ENCODE measurements around the gene PPM1E. TPM values are rescaled to one million over a fixed set of nuclear protein-coding genes. Genes with fewer than 3 reads are reported as not detected.

The PPM1E gene
- total RNA-seq, 1 donor from 2014 or later: 0.31 TPM

DNA sequence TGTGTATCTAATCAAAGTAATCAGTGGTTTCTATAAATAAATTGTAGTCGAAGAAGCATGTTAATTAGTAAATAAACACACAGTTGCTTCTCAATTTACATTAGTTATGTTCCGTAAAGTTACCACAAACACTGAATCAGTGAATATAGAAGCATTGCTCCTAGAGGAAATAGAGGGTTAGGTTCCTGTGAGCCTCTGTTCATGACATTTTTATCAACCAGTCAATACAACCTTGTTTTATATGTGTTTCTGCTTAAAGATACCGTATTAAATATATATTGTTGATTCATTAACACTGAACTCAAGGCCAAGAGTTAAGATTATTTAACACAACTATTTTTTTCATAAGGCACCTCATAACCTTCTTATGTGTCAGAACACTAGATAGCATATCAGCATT is 134.3 kb downstream of the PPM1E start:
- no peak for DNase-seq (ENCODE audit: low spot score in 2 of 2, unreplicated experiment in 2 of 2)
- no peaks in the 10 kb centered on the region for H3K36me3 Mint-ChIP-seq
- H3K27me3 Mint-ChIP-seq (ENCODE audit: low read depth): peaks cover 10% of the 10 kb centered on the region
- H3K9me3 Mint-ChIP-seq: peaks cover 10% of the 10 kb centered on the region
- TF ChIP-seq, protein P1, sequence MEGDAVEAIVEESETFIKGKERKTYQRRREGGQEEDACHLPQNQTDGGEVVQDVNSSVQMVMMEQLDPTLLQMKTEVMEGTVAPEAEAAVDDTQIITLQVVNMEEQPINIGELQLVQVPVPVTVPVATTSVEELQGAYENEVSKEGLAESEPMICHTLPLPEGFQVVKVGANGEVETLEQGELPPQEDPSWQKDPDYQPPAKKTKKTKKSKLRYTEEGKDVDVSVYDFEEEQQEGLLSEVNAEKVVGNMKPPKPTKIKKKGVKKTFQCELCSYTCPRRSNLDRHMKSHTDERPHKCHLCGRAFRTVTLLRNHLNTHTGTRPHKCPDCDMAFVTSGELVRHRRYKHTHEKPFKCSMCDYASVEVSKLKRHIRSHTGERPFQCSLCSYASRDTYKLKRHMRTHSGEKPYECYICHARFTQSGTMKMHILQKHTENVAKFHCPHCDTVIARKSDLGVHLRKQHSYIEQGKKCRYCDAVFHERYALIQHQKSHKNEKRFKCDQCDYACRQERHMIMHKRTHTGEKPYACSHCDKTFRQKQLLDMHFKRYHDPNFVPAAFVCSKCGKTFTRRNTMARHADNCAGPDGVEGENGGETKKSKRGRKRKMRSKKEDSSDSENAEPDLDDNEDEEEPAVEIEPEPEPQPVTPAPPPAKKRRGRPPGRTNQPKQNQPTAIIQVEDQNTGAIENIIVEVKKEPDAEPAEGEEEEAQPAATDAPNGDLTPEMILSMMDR (IDR thresholded peaks at IDR 0.05; ENCODE audit: unreplicated experiment): no peak
- no peak overlapping the region for H3K27ac Mint-ChIP-seq
- H3K4me1 Mint-ChIP-seq: no peaks in the 10 kb centered on the region
- H3K4me3 Mint-ChIP-seq: no peak overlapping the region

DNA sequence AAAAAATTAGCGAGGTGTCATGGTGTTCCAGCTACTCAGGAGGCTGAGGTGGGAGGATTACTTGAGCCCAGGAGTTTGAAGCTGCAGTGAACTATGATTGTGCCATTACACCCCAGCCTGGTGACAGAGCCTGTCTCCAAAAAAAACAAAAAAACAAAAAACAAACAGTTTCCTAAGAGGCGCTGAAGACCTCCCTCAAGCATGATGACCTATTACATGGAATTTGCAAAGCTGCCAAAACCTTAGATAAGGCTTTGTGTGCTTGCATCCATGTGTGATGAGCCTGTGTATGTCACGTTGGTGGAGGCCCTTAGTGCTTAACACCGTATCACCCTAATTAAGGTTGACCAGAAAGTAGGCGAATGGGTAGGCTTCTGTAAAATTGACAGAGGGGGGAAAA is 143.5 kb downstream of the PPM1E start:
- DNase-seq (ENCODE audit: low spot score in 2 of 2, unreplicated experiment in 2 of 2): no peak
- H3K27me3 Mint-ChIP-seq (ENCODE audit: low read depth): no peaks in the 10 kb centered on the region
- no peaks in the 10 kb centered on the region for H3K36me3 Mint-ChIP-seq
- H3K4me3 Mint-ChIP-seq: no peak overlapping the region
- TF ChIP-seq, protein P1 (IDR thresholded peaks at IDR 0.05; ENCODE audit: unreplicated experiment): no peak
- peaks cover 14% of the 10 kb centered on the region for H3K9me3 Mint-ChIP-seq
- H3K4me1 Mint-ChIP-seq: no peaks in the 10 kb centered on the region
- H3K27ac Mint-ChIP-seq: no peak overlapping the region

DNA sequence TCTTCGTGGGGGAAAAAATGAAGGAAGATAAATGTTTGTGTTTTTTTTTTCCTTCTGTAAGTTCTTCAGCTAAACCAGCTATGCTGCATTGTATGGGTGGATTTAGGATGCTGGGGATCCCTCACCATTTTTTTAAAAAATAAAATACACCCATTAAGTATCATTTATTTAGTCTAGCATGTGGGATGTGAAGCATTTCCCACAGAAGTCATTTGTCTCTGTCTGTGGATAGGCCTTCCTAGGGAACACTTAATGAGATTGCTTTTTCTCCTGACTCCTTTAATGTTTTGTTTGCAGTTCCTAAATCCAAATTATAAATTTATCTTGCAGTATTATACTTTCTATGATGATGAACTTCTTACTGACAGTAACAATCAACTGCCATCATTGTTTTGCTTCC is 146.7 kb downstream of the PPM1E start:
- Mint-ChIP-seq H3K4me3 (no peak overlapping the region), H3K36me3 (no peaks in the 10 kb centered on the region), H3K27ac (no peak overlapping the region), H3K9me3 (peaks cover 17% of the 10 kb centered on the region), H3K27me3 (ENCODE audit: low read depth) (no peaks in the 10 kb centered on the region), H3K4me1 (no peaks in the 10 kb centered on the region)
- DNase-seq (ENCODE audit: low spot score in 2 of 2, unreplicated experiment in 2 of 2): no peak
- TF ChIP-seq, protein P1 (IDR thresholded peaks at IDR 0.05; ENCODE audit: unreplicated experiment): no peak

DNA sequence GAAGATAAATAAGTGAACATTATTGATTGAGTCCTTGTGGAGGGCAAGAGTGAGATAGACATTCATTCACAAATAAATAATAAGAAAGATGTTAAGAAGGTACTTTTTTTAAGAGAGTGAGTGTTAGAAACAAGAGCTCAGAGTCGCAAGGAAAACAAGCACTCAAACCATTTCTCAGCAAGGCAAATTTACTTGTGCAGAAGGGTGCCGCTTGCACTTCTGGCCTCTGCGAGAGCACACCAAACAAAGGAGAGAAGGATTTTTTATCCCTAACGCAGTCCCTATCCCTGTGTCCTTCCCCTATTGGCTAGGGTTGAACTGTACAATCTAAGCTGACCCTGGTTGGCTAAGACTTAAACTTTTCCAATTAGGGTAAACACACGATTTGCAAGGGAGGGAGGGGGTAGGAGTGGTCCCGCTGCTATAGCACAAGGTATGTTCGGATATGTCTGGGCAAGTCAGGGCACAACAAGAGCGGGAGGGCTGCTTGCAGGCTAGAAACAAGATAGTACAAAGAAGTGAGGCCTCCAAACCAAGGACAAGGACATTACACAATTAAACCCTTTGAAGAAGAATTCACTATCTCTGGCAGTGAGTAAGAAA is 156.2 kb downstream of the PPM1E start:
- H3K36me3 Mint-ChIP-seq: no peaks in the 10 kb centered on the region

DNA sequence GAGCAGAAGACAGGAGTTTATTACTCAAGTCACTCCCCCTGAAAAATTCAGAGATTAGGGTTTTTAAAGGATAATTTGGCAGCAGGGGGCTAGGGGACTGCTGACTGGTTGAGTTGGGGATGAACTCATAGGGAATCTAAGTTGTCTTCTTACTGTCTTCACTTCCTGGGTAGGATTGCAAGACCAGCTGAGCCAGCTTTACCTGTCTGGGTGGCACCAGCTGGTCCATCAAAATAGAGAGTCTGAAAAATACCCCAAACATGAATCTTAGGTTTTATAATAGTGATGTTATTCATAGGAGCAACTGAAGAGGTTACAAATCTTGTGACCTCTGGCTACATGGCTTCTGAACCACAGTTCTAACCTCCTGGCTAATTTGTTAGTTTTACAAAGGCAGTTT is 157.9 kb downstream of the PPM1E start:
- TF ChIP-seq, protein P1 (IDR thresholded peaks at IDR 0.05; ENCODE audit: unreplicated experiment): no peak
- Mint-ChIP-seq H3K36me3 (no peaks in the 10 kb centered on the region), H3K4me3 (no peak overlapping the region), H3K4me1 (no peaks in the 10 kb centered on the region), H3K27me3 (ENCODE audit: low read depth) (peaks cover 1% of the 10 kb centered on the region), H3K9me3 (peaks cover 29% of the 10 kb centered on the region), H3K27ac (no peak overlapping the region)
- DNase-seq (ENCODE audit: low spot score in 2 of 2, unreplicated experiment in 2 of 2): no peak

More for the DNA sequence above, 156.2 kb downstream of the PPM1E start:
- Mint-ChIP-seq H3K4me3 (no peak overlapping the region), H3K27ac (no peak overlapping the region), H3K4me1 (no peaks in the 10 kb centered on the region), H3K9me3 (peaks cover 33% of the 10 kb centered on the region), H3K27me3 (ENCODE audit: low read depth) (peaks cover 1% of the 10 kb centered on the region)
- TF ChIP-seq, protein P1 (IDR thresholded peaks at IDR 0.05; ENCODE audit: unreplicated experiment): no peak
- DNase-seq (ENCODE audit: low spot score in 2 of 2, unreplicated experiment in 2 of 2): no peak

Measured in mesothelial cell of epicardium (in vitro differentiated cells).